Measurements from ENCODE around the gene CHD9.

The CHD9 gene

GRCh38 chr16:53202398-53202797, 147.6 kb downstream of the CHD9 start:
- no peak for TF ChIP-seq EZH2 (IDR thresholded peaks at IDR 0.05; ENCODE audit: borderline replicate concordance, low read length)
- no peak for TF ChIP-seq CTCF (IDR thresholded peaks at IDR 0.05; ENCODE audit: low read length)
- no peak overlapping the region for H3K9ac ChIP-seq (ENCODE audit: low read length)
- no peak overlapping the region for H2AFZ ChIP-seq (ENCODE audit: low read length)
- no peaks in the 10 kb centered on the region for H4K20me1 ChIP-seq (ENCODE audit: insufficient read depth, low read length)
- H3K27me3 ChIP-seq (ENCODE audit: insufficient read depth, low read length), result no peaks in the 10 kb centered on the region
- no peak overlapping the region for H3K27ac ChIP-seq (ENCODE audit: low read depth, low read length, poor library complexity, severe bottlenecking)
- 0 out of 2 replicates have a peak, but pooled peaks cover 3% of the 10 kb centered on the region for H3K9me3 ChIP-seq (ENCODE audit: low read length)
- H3K4me3 ChIP-seq (ENCODE audit: low read depth, low read length, poor library complexity, severe bottlenecking), result no peak overlapping the region
- H3K4me1 ChIP-seq (ENCODE audit: insufficient read depth, low read length, severe bottlenecking), result peaks cover 10% of the 10 kb centered on the region
- 0 out of 2 replicates have a peak, but pooled peaks cover 3% of the 10 kb centered on the region for H3F3A ChIP-seq (ENCODE audit: insufficient read depth, low read length)
- H3K79me2 ChIP-seq (ENCODE audit: insufficient read depth, low read length), result no peaks in the 10 kb centered on the region; the same call in 1 of the 2 replicates
- peaks cover 17% of the 10 kb centered on the region for H3K36me3 ChIP-seq (ENCODE audit: insufficient read depth, low read length)
- H3K4me2 ChIP-seq (ENCODE audit: low read length), result no peak overlapping the region
- no peaks in the 10 kb centered on the region for H3K9me2 ChIP-seq (ENCODE audit: low read depth, low read length)

- Histone ChIP-seq H3K9ac (ENCODE audit: low read length) (no peak overlapping the region; the same call in 1 of the 2 replicates), H3K4me1 (ENCODE audit: insufficient read depth, low read length, severe bottlenecking) (peaks cover 24% of the 10 kb centered on the region), H3K27me3 (ENCODE audit: insufficient read depth, low read length) (no peaks in the 10 kb centered on the region), H2AFZ (ENCODE audit: low read length) (no peak overlapping the region), H3K9me2 (ENCODE audit: low read depth, low read length) (no peaks in the 10 kb centered on the region), H3K79me2 (ENCODE audit: insufficient read depth, low read length) (no peaks in the 10 kb centered on the region), H3K27ac (ENCODE audit: low read depth, low read length, poor library complexity, severe bottlenecking) (peak overlapping the region; percentile 69), H3F3A (ENCODE audit: insufficient read depth, low read length) (0 out of 2 replicates have a peak, but pooled peaks cover 3% of the 10 kb centered on the region), H3K4me2 (ENCODE audit: low read length) (peak overlapping the region; percentile 65), H3K36me3 (ENCODE audit: insufficient read depth, low read length) (peaks cover 7% of the 10 kb centered on the region; the same call in 1 of the 2 replicates), H4K20me1 (ENCODE audit: insufficient read depth, low read length) (no peaks in the 10 kb centered on the region), H3K4me3 (ENCODE audit: low read depth, low read length, poor library complexity, severe bottlenecking) (peak overlapping the region; percentile 35), H3K9me3 (ENCODE audit: low read length) (no peaks in the 10 kb centered on the region)
- TF ChIP-seq EZH2 (IDR thresholded peaks at IDR 0.05; ENCODE audit: borderline replicate concordance, low read length) (no peak), CTCF (IDR thresholded peaks at IDR 0.05; ENCODE audit: low read length) (peak; percentile 69)
Observed at GRCh38 chr16:53207810-53208752, 153.3 kb downstream of the CHD9 start.

GRCh38 chr16:53209429-53209828, 154.6 kb downstream of the CHD9 start:
- Histone ChIP-seq H3K27me3 (ENCODE audit: insufficient read depth, low read length) (no peaks in the 10 kb centered on the region), H3K4me1 (ENCODE audit: insufficient read depth, low read length, severe bottlenecking) (peaks cover 24% of the 10 kb centered on the region), H3K36me3 (ENCODE audit: insufficient read depth, low read length) (peaks cover 7% of the 10 kb centered on the region; the same call in 1 of the 2 replicates), H3K4me2 (ENCODE audit: low read length) (no peak overlapping the region), H3K4me3 (ENCODE audit: low read depth, low read length, poor library complexity, severe bottlenecking) (no peak overlapping the region), H3K79me2 (ENCODE audit: insufficient read depth, low read length) (peaks cover 4% of the 10 kb centered on the region; the same call in 1 of the 2 replicates), H3F3A (ENCODE audit: insufficient read depth, low read length) (0 out of 2 replicates have a peak, but pooled peaks cover 3% of the 10 kb centered on the region), H3K9me3 (ENCODE audit: low read length) (no peaks in the 10 kb centered on the region), H3K9ac (ENCODE audit: low read length) (no peak overlapping the region), H4K20me1 (ENCODE audit: insufficient read depth, low read length) (no peaks in the 10 kb centered on the region), H2AFZ (ENCODE audit: low read length) (no peak overlapping the region), H3K9me2 (ENCODE audit: low read depth, low read length) (no peaks in the 10 kb centered on the region), H3K27ac (ENCODE audit: low read depth, low read length, poor library complexity, severe bottlenecking) (no peak overlapping the region)
- TF ChIP-seq CTCF (IDR thresholded peaks at IDR 0.05; ENCODE audit: low read length), result no peak
- no peak for TF ChIP-seq EZH2 (IDR thresholded peaks at IDR 0.05; ENCODE audit: borderline replicate concordance, low read length)

Measured in OCI-LY1 (cell line).